ENCODE data around the gene ADCK1.

Gene ADCK1

GRCh38 chr14:77867476-77867875 lies 67.6 kb downstream of the ADCK1 start:
- TF ChIP-seq, protein P1, sequence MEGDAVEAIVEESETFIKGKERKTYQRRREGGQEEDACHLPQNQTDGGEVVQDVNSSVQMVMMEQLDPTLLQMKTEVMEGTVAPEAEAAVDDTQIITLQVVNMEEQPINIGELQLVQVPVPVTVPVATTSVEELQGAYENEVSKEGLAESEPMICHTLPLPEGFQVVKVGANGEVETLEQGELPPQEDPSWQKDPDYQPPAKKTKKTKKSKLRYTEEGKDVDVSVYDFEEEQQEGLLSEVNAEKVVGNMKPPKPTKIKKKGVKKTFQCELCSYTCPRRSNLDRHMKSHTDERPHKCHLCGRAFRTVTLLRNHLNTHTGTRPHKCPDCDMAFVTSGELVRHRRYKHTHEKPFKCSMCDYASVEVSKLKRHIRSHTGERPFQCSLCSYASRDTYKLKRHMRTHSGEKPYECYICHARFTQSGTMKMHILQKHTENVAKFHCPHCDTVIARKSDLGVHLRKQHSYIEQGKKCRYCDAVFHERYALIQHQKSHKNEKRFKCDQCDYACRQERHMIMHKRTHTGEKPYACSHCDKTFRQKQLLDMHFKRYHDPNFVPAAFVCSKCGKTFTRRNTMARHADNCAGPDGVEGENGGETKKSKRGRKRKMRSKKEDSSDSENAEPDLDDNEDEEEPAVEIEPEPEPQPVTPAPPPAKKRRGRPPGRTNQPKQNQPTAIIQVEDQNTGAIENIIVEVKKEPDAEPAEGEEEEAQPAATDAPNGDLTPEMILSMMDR (conservative IDR thresholded peaks at IDR 0.05), result no peak
- no peak overlapping the region for H3K27ac ChIP-seq

- no peak overlapping the region for H3K27ac ChIP-seq
- TF ChIP-seq, protein P1 (conservative IDR thresholded peaks at IDR 0.05), result no peak
These were observed 68.8 kb downstream of the ADCK1 start for GRCh38 chr14:77868552-77869285.

DNA sequence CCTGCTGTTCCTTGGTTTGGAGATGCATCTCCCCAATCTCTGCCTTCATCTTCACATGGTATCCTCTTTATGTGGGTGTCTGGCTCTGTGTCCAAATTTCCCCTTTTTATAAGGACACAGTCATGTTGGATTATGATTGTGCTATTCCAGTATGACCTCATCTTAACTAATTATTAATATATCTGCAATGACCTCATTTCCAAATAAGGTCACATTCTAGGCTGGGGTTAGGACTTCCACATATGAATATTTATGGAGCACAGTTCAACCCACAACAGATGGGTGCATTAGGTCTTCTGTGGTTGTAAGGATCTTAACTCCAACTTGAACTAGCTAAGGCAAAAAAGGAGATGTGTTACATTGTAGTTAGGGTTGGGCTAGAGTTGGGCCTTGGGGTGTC lies 69.4 kb downstream of the ADCK1 start:
- H3K27ac ChIP-seq, result no peak overlapping the region
- TF ChIP-seq, protein P1 (conservative IDR thresholded peaks at IDR 0.05), result no peak

DNA sequence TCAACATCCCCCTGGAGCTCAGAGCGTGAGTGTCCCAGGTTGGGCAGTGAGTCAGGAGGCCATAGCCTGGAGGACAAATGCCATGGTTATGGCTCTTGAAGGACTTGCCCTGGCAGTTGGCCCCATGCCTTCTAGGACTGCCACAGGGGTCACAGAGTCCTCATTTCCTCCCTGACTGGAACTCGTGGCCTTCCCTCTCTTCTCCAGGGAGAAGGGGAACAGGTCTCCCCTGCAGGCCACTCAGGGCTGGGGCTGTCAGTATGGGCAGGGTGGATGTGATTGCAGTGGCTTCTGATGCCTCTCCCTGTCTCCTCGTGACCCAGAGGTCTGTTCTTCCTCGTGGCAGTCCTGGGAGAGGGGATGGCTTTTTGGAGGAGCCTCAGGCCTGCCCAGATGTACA lies 70.7 kb downstream of the ADCK1 start:
- TF ChIP-seq, protein P1 (conservative IDR thresholded peaks at IDR 0.05), result no peak
- H3K27ac ChIP-seq, result no peak overlapping the region

DNA sequence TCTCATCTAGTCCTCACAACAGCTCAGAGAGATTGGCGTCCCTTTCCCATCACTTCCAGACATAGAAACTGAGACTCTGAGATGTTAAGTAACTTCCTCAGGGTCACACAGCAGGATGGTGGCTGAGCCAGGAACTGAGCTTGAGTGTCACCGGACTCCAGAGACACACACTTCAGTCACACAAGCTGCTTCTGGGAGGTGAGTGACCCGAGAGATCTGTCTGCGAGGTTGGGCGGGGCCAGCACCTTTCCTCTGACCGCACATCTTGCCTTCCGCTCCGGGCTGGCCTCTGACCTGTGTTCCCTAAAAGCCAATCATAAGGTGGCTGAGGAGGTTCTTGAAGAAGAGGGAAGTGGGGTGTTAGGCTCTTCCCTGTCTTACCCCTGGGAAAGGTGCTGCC lies 72.2 kb downstream of the ADCK1 start:
- no peak overlapping the region for H3K27ac ChIP-seq
- TF ChIP-seq, protein P1 (conservative IDR thresholded peaks at IDR 0.05), result no peak

- peak overlapping the region; percentile 25; the same call in 1 of the 2 replicates for H3K27ac ChIP-seq
- TF ChIP-seq, protein P1 (conservative IDR thresholded peaks at IDR 0.05), result peak; percentile 34; the same call in 1 of the 2 replicates
These were observed 73.1 kb downstream of the ADCK1 start for GRCh38 chr14:77872983-77873382.

- TF ChIP-seq, protein P1 (conservative IDR thresholded peaks at IDR 0.05), result no peak
- no peak overlapping the region for H3K27ac ChIP-seq
These were observed 78.9 kb downstream of the ADCK1 start for GRCh38 chr14:77878783-77879182.

All from VCaP (cell line).